Thoracic aorta (tissue), 2 donors: ENCODE data around the gene RSU1. TPM values are rescaled to one million over a fixed set of nuclear protein-coding genes. Genes with fewer than 3 reads are reported as not detected.

Source experiments
- ATAC-seq: fragments of 150-250 bp; one replicate; pipeline ENCODE4 v1.8.0; 2017; ENCODE audit warnings: low read depth; ENCODE audit not compliant: insufficient number of reproducible peaks, low FRiP score
- DNase-seq: peaks from one replicate; pipeline ENCODE4 v3.0.0-alpha.2; 2020; ENCODE audit warnings: low spot score
- H3K27ac ChIP-seq, 2 donors: fragments of 200-600 bp; sonication (generic); 1 replicate in 1 of 2; 2 replicates in 1 of 2; pipeline ENCODE4 v1.5.1; 2016; ENCODE audit warnings: mild to moderate bottlenecking in 2 of 2, moderate library complexity in 2 of 2
- H3K27me3 ChIP-seq: fragments of 200-600 bp; sonication (generic); replicated peaks from 2 replicates; pipeline ENCODE4 v1.6.0; 2016; ENCODE audit warnings: mild to moderate bottlenecking; ENCODE audit not compliant: insufficient read depth
- H3K36me3 ChIP-seq: fragments of 200-600 bp; sonication (generic); one replicate; pipeline ENCODE4 v1.5.1; 2016
- H3K4me1 ChIP-seq, 2 donors: fragments of 200-600 bp; sonication (generic); 1 replicate in 1 of 2; 2 replicates in 1 of 2; pipeline versions ENCODE4 v1.5.1 to v1.6.0; 2016; ENCODE audit warnings: low read depth in 2 of 2, mild to moderate bottlenecking in 1 of 2; ENCODE audit not compliant: control insufficient read depth in 1 of 2
- H3K4me3 ChIP-seq: fragments of 200-600 bp; sonication (generic); 2 replicates; pipeline ENCODE4 v1.5.1; 2016; ENCODE audit warnings: mild to moderate bottlenecking
- H3K9me3 ChIP-seq: fragments of 200-600 bp; sonication (generic); 2 replicates; pipeline ENCODE4 v1.5.1; 2016
- CTCF ChIP-seq: fragments of 200-600 bp; sonication (generic); IDR thresholded peaks from one replicate; pipeline ENCODE4 v1.5.1; 2019; ENCODE audit warnings: antibody characterized with exemption
- total RNA-seq, 2 donors: library from RNA; depleted of rRNA; stranded (reverse); fragments of >200 nt; gene quantifications; one replicate each; pipeline versions ENCODE4 v1.1.0 to v1.2.3, GENCODE V29; 2016

Gene RSU1
- total RNA-seq, 2 donors from 2014 or later = 88.0 to 122 TPM

GRCh38 chr10:16681521-16681920, 135.7 kb downstream of the RSU1 start:
- H3K27me3 ChIP-seq = no peaks in the 10 kb centered on the region
- no peaks in the 10 kb centered on the region for H3K36me3 ChIP-seq
- H3K4me3 ChIP-seq = no peak overlapping the region
- TF ChIP-seq CTCF = no peak
- DNase-seq = no peak
- ATAC-seq = no peak
- H3K4me1 ChIP-seq = peaks cover 0 to 12% of the 10 kb centered on the region in 2 donors
- no peaks in the 10 kb centered on the region for H3K9me3 ChIP-seq
- H3K27ac ChIP-seq = no peak overlapping the region

- Histone ChIP-seq H3K27ac (no peak overlapping the region), H3K4me1 (peaks cover 0 to 12% of the 10 kb centered on the region in 2 donors), H3K4me3 (no peak overlapping the region), H3K27me3 (no peaks in the 10 kb centered on the region), H3K36me3 (no peaks in the 10 kb centered on the region), H3K9me3 (no peaks in the 10 kb centered on the region)
- TF ChIP-seq CTCF = no peak
- ATAC-seq = no peak
- no peak for DNase-seq
Measured at GRCh38 chr10:16679511-16679910, 137.7 kb downstream of the RSU1 start.

DNA sequence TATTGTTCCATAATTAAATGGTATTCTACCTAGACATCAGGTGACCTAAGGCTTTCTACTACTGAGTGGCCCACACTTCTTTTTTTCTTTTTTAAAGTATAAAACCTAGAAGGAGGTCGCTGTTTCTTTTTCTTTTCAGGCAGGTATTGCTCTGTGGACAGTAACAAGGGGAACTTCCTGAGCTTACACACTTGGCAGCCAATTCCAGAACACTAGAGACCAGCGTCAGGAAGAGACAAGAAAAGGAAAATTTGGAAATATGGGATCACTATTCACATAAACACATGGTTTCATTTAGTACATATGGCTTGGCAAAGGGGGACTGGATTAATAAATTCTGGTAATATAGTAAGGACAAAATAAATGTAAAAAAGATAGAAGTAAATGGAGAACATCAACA, 141.9 kb downstream of the RSU1 start:
- Histone ChIP-seq H3K27me3 (no peaks in the 10 kb centered on the region), H3K36me3 (no peaks in the 10 kb centered on the region), H3K4me3 (no peak overlapping the region), H3K27ac (no peak overlapping the region), H3K4me1 (peaks cover 0 to 5% of the 10 kb centered on the region in 2 donors), H3K9me3 (no peaks in the 10 kb centered on the region)
- TF ChIP-seq CTCF = no peak
- ATAC-seq = no peak
- DNase-seq = no peak

DNA sequence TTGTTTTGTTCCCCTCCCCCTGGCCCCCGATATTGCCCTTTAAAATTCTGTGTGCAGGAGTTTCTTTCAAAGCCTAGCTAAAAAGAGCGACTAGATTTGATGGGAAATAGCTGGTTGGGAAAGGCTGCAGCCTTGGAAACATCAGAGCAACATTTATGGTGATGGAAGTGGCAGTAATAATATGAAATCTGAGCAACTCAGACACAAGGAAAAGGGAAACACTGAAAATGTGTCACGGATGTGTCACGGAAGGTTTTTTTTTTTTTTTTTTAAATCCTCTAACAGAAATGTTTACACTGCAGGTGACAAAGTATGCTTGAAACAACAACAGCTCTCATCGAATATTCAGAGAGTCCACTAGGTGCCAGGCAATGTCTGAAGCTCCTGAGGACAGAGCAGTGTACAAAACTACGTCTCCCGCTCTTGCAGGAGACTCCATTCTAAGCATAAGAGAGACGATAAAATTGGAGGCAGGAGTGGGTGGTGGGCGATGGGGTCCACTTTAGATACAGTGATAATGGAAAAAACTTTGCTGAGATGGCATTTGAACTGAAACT, 143.0 kb downstream of the RSU1 start:
- no peaks in the 10 kb centered on the region for H3K4me1 ChIP-seq
- DNase-seq (no peak), ATAC-seq (no peak)
- H3K9me3 ChIP-seq = no peaks in the 10 kb centered on the region
- H3K27me3 ChIP-seq = no peaks in the 10 kb centered on the region
- H3K4me3 ChIP-seq = no peak overlapping the region
- no peak overlapping the region for H3K27ac ChIP-seq
- H3K36me3 ChIP-seq = no peaks in the 10 kb centered on the region
- TF ChIP-seq CTCF = no peak

- no peak overlapping the region for H3K27ac ChIP-seq
- H3K36me3 ChIP-seq = no peaks in the 10 kb centered on the region
- H3K27me3 ChIP-seq = no peaks in the 10 kb centered on the region
- no peak for TF ChIP-seq CTCF
- DNase-seq (no peak), ATAC-seq (no peak)
- H3K4me1 ChIP-seq = no peaks in the 10 kb centered on the region
- H3K9me3 ChIP-seq = no peaks in the 10 kb centered on the region
- no peak overlapping the region for H3K4me3 ChIP-seq
Measured at GRCh38 chr10:16673443-16673842, 143.8 kb downstream of the RSU1 start.
